DLD1 (cell line): Measurements from ENCODE around the gene MAML3.

ENCODE experiments used
- in situ Hi-C: cut with HindIII; loops from 2 replicates; pipeline ENCODE4 v1.10.0; 2017; ENCODE audit warnings: low sequenced_read_pairs

The MAML3 gene

GRCh38 chr4:139907001-139907809 is 246.8 kb downstream of the MAML3 start:
- in situ Hi-C loops: no loop called here

DNA sequence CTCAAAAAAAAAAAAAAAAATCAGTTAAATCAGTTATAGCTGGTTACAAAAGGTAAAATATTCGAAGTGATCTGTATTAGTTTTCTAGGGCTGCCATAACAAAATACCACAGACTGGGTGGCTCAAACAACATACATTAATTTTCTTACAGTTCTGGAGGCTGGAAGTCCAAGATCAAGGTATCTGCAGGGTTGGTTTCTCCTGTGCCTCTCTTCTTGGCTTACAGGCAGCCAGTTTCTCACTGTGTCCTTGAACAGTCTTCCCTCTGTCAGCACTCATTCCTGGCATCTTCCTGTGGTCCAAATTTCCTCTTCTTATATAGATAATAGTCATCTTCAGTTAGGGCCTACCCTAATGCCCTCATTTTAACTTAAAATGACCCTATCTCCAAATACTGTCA is 248.5 kb downstream of the MAML3 start:
- in situ Hi-C loops: no loop called here

GRCh38 chr4:139904406-139904805 is 249.6 kb downstream of the MAML3 start:
- in situ Hi-C loops: no loop called here

- in situ Hi-C loops: no loop called here
Measured at GRCh38 chr4:139903845-139904244, 250.1 kb downstream of the MAML3 start.

- in situ Hi-C loops: no loop called here
Measured at GRCh38 chr4:139902321-139903320, 251.4 kb downstream of the MAML3 start.

GRCh38 chr4:139901531-139902320 is 252.3 kb downstream of the MAML3 start:
- in situ Hi-C loops: no loop called here

- in situ Hi-C loops: no loop called here
Measured at GRCh38 chr4:139900964-139901376, 253.0 kb downstream of the MAML3 start.

DNA sequence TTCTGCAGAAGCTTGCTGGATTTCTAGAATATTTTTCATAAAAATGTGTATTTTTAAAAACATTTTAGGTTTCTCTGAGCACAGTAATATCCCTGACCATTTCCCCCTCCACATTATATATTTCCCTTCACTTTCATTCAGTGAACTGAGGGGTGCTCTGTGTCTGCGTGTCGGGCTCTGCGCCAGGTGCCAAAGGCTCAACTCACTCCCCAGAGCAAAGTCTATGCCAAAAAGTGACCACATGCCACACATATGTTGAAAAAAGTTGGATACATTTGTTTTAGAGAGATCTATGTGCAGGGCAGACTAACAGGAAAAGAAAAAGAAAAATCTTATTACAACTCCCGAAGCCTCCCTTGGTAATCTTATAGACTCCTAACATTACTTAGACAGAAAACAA is 254.6 kb downstream of the MAML3 start:
- in situ Hi-C loops: no loop called here

GRCh38 chr4:139898293-139898692 is 255.7 kb downstream of the MAML3 start:
- in situ Hi-C loops: no loop called here

DNA sequence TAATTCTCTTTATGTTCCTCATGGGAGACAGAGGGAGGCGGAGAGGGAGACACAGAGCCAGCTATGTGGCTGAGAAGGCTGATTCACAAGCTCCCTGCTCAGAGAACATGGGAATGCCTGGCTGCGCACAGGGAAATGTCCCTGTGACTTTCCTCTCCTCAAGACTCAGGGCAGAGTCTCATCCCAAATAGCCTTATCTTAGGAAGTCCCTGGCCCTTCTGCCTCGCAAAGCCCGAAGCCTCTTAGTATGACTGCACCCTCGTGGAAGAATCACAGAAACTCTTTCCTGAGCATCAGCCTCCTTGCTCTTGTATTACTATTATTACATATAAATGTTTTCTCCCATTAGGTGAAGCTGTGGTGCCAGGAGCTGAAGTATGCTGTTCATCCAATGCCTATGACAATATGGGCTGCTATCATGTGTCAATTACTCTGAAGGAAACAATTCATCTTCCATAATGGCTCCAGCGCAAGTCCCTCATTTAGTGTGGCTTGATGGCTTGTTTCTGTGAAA is 257.8 kb downstream of the MAML3 start:
- in situ Hi-C loops: no loop called here

DNA sequence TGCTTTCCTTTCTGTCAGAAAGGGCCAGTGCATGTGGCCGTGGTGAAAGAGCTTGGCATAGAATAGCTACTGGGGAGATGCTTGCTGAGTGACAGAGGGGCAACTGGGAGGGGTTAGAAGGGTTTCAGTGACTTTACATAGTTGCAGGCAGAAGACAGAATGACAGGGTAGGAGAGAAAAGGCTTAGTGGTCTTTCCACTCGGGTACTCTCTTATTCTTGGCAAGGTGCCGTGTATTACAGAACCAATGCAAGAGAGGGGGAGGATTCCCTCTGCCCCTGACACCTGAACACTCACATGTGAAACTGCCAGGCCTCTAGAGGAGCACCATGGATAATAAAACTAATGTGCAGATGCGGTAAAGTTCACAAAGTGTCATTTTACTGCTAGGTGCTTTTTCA is 260.2 kb downstream of the MAML3 start:
- in situ Hi-C loops: no loop called here

DNA sequence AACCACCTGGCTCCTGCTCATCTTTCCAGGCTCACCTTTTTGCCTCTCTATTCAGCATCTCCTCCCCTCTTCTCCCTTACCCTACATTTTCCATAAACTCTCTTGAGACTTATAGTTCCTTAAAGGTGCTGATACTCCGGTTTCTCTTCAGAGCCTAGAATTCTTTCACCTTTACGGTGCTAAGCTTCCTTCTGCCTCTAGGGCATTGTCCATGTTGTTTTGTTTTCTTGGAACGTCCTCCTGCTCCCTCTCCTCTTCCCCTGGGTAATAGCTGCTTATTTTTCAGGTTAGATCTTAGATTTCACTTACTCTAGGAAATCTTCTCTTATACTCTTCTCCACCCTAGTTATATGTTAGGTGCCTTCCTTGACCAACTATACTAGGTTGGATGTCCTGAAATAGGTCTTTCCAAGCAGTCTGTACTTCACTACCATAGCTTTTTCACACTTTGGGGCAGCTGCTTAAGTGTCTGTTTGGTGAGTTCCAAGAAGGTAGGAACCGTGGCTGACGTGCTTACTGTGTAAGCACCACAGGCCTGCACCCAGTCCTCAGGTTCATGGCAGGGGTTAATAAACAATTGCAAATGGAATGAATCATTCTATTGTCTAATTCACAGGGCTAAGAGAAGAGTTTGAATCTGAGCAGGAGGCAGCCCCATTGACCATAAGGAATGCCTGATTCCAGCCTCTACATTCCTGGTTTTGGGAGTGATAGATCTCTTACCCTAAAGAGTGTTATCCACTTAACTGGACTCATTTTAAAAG is 260.8 kb downstream of the MAML3 start:
- in situ Hi-C loops: no loop called here

- in situ Hi-C loops: no loop called here
Measured at GRCh38 chr4:139890816-139891215, 263.2 kb downstream of the MAML3 start.

- in situ Hi-C loops: no loop called here
Measured at GRCh38 chr4:139889901-139890300, 264.1 kb downstream of the MAML3 start.

DNA sequence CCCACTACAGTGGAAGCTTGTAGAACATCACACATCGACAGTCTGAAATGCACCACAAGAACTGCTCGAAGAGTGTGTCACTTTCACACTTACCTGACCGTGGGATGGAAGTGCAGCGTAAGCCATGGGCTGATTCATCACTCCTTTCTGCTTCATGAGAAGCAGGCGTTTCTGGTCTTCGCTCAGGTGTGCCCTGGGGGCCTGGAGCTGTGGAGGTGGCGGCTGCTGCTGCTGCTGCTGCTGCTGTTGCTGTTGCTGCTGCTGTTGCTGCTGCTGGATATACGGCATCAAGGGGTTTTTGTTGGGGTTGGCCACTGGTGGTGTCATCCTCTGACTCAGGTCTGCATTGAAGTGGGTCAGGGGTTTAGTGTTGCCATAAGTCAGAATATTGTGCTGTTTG is 264.7 kb downstream of the MAML3 start:
- in situ Hi-C loops: no loop called here

DNA sequence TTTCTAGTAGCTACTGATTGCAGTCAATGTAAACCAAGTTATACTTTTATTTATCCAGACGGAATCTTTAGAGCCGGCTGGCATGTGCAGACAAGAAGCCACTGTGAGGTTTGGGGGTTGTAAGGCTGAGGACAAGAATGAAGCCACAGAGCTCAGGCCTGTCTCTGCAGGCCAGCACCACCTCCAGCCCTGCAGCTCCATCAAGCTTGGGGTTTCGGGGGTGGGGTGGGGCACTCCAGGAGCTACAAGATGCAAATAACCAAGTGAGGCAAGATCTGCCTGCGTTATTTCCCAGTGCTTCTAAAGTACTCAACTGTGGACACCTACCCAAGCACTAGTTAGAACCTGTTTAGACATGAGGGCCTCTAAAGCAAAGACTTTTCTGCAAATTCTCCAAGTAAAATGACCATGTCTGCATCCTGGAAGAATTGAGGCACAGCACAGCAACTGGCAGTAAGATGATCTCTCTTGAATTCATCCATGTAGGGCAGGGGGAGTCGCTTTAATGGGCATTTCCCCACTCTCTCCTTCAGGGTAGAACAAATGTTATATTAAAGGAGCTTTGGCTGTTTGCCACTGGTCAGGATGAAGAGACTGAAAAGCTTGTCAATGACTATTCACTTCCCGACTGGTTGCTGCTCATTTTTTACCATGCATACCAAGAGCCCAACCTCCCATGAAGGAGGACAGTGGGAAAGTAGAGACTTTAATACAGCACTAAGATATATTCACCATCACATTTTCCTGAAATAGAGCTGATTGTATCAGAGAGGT is 265.8 kb downstream of the MAML3 start:
- in situ Hi-C loops: no loop called here

DNA sequence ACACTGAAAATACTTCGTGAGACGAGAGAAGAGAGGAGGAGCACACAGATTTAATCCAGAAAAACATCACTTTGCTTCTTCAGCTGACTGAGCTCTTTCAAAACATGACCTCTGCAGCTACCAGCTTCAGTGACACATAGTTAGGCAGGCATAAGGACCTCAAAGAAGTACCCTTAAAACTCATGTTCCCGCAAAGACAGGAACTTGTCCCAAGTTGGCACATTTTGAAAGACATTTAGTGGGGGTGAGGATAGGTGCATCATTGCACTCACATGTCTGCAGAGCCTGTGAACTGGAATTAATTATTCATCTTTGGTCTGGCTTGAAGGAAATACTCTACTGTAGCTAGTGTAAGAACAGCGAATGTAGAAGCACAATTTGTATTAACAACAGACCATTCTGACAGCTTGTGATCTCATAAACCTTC is 266.6 kb downstream of the MAML3 start:
- in situ Hi-C loops: no loop called here

- in situ Hi-C loops: no loop called here
Measured at GRCh38 chr4:139886798-139887197, 267.2 kb downstream of the MAML3 start.

DNA sequence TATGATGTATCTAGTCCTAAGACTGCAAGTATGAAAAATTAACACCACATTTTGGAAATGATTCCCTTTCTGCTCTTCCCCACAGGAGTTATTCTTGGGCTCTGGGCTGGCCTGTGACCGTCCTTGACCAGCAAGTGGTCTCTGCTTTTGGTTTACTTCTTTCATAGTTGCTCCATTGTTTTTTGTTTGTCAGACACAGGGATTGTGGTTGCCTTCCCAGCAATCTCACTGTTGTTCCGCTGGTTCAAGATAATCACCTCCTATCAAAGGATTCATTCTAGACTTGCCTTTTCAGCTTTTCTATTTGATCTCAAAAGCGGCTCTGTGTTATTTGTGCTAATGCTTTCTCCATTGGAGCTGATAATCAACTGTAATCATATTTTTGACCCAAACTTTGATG is 269.5 kb downstream of the MAML3 start:
- in situ Hi-C loops: no loop called here
